Suppressor macrophage treated with lipopolysaccharide for 1 hour (primary cell): Measurements from ENCODE around the gene PDPK1.
A peak's percentile ranks its signal among the peaks of the same experiment; 100 is the strongest.
"Not testable (repeated sequence)": the region's sequence is repeated elsewhere in the genome, so short reads cannot be mapped to it uniquely, and the experiment has no call there.

Experiments used
- DNase-seq, 3 donors: peaks; one replicate each; pipeline ENCODE4 v3.0.0-alpha.2; 2020 to 2022

The PDPK1 gene

DNA sequence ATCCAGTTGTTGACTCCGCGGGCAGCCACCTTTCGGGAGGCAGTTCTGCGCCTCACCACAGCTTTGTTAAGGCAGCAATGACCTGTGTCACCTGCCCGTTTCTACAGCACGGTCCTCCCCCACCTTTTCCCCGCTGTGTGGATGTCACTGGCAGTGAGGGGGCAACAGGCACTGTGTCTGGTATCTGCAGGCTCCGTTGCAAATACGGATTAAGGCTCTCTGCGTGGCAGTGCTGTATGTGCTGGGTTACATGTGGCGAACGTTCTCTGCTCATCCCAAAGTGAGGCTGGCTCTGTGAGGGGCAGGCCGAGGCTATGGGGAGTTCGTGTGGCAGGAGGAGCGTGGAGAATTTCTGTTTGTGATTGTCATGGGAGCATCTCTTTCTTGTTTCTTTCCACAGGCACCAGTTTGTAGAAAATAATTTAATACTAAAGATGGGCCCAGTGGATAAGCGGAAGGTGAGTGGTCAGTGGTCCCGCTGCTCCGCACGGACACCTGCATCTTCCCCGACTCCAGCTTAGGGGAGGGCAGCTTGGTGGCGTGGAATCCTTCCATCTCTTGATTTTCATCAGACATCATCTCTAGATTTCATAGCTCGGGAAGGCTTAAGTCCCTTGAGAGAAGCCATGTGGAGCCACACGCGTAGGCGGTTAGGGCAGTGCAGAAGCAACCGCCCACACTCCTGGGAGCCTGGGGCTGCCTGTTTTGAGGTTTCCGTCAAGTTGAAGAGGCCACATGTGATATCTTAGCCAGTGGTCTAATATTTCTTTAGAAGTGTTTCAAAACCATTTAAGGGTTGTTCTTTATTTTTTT lies 57.8 kb downstream of the PDPK1 start:
- DNase-seq = peak in 2 of 3 donors; percentile 4 to 36

DNA sequence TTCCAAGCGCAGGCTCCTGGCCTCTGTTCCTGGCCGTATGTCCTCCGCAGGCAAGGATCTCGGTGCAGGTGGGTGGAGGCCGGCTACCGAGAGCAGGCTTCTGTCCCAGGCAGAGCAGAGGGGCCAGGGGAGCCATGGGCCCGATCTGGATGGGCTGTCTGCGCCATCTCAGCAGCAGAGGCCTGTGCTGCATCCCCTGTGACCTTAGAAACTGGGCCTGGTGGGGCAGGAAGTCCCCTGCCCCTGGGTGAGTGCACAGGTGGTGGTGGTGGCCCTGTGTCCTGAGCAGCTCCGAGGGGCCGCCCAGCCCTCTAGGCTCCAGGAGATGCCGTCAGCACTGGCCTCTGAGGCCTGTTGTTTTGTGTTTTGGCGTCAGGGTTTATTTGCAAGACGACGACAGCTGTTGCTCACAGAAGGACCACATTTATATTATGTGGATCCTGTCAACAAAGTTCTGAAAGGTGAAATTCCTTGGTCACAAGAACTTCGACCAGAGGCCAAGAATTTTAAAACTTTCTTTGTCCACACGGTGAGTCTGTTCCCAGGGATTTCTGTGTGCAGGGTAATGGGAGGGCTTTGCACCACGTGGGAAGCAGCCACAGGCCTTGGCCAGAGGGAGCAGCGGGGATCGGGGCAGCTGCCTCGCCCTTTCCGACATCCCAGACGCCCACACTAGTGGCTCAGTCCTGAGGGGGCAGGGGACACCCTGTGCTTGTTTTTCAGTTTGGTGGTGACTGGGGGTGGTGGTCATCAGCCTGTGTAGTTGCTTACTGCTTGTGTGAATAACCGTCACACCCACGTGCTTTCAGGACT lies 59.1 kb downstream of the PDPK1 start:
- DNase-seq = no peak

DNA sequence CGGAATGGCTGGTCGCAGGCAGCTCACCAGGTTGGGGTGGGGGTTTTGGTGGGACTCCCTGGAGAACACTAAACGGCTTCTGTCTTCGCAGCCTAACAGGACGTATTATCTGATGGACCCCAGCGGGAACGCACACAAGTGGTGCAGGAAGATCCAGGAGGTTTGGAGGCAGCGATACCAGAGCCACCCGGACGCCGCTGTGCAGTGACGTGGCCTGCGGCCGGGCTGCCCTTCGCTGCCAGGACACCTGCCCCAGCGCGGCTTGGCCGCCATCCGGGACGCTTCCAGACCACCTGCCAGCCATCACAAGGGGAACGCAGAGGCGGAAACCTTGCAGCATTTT lies 59.7 kb downstream of the PDPK1 start:
- DNase-seq = no peak

DNA sequence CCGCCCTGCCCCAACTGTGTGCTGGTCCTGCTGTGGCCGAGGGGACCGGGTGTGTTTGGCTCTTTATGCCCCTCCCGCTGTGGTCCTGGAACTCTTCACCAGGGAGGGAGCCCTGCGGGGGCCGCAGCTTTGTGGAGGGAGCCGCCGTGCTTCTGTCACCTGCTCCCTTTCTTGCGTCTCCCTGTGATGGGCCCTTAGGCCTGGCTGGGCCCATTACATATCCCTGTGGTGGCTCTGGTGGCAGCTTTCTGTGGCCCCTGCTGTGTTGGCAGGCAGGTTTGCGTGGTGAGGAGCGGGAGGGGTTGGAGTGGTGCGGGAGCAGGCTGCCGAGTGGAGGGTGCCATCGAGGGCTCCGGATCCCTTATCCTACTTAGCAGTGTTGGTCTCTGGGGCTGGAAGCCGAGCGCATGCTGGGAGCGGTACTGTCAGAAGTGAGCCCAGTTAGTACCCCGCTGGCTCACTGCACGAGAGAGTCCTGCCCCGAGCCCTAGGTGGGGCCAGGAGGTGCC lies 60.4 kb downstream of the PDPK1 start:
- no peak for DNase-seq

DNA sequence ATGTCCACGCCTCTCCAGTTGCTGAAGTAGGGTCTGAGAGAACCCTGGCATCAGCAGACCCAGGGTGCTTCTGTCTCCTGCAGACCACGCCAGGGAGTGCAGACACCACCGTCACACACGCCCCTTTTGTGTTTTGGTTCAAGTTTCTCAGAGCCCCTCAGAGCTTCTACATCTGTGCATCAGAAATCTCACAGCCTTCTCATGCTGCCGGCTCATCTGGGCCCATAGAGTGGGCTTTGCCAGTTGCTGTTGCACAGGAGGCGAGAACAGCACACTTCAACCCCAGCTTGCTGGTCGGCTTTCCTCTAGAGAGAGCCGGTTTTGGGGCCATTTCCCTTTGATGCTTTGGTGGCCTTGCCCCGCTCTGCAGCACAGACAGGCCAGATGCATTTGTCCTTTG lies 60.9 kb downstream of the PDPK1 start:
- no peak for DNase-seq

DNA sequence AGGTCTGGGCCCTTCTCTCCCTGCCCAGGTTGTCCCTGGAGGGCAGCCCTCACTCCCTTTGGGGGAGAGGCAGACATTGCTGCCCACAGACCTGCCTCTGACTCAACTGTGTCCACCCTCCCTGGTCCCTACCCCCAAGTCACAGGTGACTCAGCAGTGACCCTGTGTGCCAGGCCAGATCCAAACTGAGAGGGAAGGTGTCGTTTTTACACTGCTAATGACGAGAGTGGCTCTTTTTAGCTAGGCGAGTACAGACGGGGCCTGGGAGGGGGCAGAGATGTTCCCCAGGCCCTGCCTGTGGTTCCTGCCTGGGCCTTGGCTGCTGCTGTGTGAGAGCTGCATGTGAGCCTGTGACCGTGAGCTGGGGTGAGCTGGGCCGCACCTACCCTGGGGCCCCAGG lies 61.3 kb downstream of the PDPK1 start:
- not testable (repeated sequence) for DNase-seq

DNA sequence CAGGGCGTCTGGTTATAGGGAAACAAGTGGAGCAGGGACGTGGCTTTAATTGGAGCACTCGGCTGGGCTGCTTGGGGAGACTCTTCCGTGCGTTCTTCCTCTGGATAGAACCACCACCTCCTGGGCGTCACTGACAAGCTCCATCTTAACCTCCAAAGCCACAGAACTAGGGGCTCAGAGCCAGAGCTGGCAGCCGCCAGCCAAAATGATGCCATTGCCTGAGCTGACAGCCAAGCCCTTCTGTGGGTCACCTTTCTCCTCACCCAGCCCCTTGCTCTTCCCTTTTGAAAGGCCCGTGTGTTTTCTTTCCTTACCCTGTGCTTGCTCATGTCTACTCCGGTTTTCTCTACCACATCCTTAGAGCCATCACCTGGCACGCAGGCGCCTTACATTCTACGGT lies 62.0 kb downstream of the PDPK1 start:
- not testable (repeated sequence) for DNase-seq

DNA sequence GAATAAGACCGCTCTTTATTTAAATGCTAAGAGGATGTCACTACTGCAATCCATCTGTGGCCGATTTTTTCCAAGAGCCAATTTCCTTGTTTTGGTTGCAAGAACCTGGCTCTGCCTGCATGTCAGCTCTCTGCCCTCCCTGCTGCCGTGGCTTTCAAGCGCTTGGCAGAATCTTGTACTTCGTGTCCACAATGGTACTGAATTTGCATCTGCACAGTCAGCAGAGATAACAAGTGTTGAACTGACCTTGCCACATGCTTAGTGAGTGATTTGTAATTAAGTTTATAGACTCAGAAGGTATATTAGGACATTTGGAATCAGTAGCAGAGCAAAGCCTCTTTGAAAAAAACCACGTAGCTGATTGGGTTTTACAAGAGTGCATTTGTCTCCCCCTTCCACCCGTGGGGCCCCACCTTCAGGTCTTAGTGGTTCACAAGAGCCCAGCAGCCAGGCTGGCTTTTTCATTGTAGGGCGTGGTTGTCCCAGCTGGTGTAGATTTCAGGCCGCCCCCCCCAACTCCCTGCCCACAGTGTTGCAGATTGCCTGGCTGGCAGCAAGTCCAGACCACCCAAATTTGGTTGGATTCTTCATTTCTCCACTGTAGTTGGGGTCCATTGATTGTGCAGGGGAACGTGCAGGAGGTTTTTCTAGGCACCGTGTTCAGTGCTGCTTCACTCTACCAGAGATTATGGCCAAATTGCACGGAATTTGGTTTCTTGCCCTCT lies 63.6 kb downstream of the PDPK1 start:
- not testable (repeated sequence) for DNase-seq

GRCh38 chr16:2602175-2602574 lies 64.4 kb downstream of the PDPK1 start:
- not testable (repeated sequence) for DNase-seq

DNA sequence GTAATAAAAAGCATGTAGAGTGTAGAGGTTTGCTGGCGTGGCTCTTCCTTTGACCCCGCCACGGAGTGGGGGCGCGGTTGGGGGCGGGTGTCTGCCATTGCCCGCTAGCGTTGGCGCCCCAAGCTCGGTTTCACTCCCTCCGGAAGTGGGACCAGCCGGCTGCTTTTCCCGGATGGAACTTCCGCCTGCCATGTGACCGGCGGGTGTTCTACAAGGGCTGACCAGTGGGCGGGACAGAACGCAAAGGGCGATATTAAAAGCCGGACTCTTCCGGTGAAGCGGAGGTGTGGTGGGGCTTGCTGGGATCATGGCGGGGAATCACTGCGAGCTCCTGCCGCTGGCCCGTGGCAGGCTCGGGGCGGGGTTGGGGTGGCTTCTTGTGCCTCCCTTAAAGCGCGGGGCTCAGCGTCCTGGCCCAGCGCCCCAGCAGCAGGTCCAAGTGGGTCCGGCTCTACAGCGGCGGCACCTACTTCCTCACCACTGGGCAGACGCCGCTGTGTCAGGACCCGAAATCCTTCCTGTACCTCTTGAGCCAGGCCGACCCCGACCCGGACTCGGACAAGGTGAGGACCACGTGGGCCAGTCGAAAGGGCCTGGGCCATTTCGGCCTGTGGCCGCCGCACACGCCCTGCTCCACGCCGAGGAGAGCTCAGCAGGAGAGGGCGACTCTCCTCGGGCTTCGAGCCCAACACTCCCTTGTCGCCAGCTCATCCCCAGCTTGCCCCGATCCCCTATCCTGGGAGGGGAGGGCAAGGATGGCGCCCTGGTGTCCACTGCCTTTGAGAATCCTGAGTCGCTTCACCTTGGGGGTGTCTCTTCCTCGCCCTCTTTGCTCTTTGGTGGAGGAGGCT lies 65.6 kb downstream of the PDPK1 start:
- peak; percentile 98 for DNase-seq

- DNase-seq = peak in 2 of 3 donors; percentile 7 to 13
Measured at GRCh38 chr16:2604016-2604369, 66.2 kb downstream of the PDPK1 start.

DNA sequence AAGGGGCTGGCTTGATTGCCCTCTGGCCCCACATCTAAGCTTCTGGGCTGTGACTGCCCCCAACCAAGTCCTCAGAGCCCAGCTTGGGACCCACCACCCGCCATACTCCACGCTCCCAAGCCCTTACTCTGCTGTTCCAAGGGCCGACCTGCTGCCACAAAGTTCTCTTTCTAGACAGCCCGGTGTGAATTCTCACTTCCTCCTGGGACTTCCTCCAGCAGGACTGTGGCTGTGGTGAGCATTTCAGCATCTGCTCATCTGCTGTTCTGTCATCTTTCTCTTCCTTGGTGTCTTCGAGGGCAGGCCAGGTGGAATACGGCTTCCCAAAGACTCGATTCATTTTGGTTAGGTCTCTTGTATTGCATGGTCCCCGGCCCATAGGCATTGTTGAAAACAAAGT lies 69.0 kb downstream of the PDPK1 start:
- DNase-seq = not testable (repeated sequence)

GRCh38 chr16:2609345-2609744 lies 71.5 kb downstream of the PDPK1 start:
- DNase-seq = not testable (repeated sequence)

- no peak for DNase-seq
Measured at GRCh38 chr16:2609827-2610470, 72.1 kb downstream of the PDPK1 start.

- no peak for DNase-seq
Measured at GRCh38 chr16:2610781-2611498, 73.1 kb downstream of the PDPK1 start.

- no peak for DNase-seq
Measured at GRCh38 chr16:2611499-2611862, 73.7 kb downstream of the PDPK1 start.

DNA sequence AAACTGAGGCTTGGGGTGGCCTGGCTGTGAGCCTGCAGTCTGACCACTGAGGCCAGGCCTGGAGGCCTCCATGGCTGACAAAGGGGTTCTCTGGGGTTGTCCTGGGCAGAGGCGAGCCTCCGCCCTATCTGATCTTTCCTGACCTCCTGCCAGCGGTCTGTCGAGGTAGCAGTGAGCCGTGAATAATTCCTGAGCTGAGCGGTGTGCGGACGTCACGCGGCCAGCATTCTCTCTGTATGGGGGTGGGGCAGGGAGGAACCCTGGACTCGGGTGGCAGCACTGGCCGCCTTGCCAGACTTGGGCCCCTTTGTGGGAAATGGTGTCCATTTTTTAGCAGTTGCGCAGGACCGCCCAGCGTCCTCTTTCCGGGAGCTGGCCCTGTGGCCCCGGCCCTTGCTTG lies 74.1 kb downstream of the PDPK1 start:
- not testable (repeated sequence) for DNase-seq

DNA sequence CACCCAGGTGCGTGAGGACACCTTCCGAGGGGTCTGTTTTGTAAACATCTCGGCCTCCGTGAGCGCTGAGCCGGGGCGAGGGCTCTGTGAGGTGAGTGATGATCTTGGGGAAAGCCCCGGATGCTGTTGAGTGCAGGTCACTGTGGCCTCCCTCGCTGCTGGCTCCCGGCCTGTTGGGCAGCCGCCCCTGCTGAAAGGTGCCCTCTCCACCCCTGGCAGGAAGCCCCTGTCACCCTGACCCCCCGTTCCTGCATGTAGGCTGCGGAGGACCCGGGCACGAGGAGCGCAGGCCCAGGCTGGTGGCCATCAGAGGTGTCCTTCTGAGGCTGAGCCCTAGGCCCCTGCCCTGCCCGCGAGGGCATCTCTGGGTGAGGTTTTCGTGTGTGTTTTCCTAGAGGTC lies 75.4 kb downstream of the PDPK1 start:
- not testable (repeated sequence) for DNase-seq

GRCh38 chr16:2614761-2615191 lies 77.0 kb downstream of the PDPK1 start:
- DNase-seq = no peak

GRCh38 chr16:2618964-2619363 lies 81.1 kb downstream of the PDPK1 start:
- not testable (repeated sequence) for DNase-seq

- DNase-seq = peak in 1 of 3 donors; percentile 10
Measured at GRCh38 chr16:2619628-2620027, 81.8 kb downstream of the PDPK1 start.
